Hematopoietic multipotent progenitor cell treated with erythropoietin and hydrocortisone succinate and interleukin-3 and kit ligand, for 8 days (in vitro differentiated cells): ENCODE data around the gene ANXA2R.
A peak's percentile ranks its signal among the peaks of the same experiment; 100 is the strongest.
"Not testable (repeated sequence)": the region's sequence is repeated elsewhere in the genome, so short reads cannot be mapped to it uniquely, and the experiment has no call there.

Experiments
- DNase-seq: peaks from one replicate; pipeline ENCODE4 v3.0.0-alpha.2; 2015

The ANXA2R gene

GRCh38 chr5:43060020-43060419 lies 19.9 kb upstream of the ANXA2R start:
- not testable (repeated sequence) for DNase-seq

- DNase-seq = not testable (repeated sequence)
Measured at GRCh38 chr5:43055098-43055497, 15.0 kb upstream of the ANXA2R start.

- no peak for DNase-seq
Measured at GRCh38 chr5:43051684-43052083, 11.6 kb upstream of the ANXA2R start.

GRCh38 chr5:43050384-43050783 lies 10.3 kb upstream of the ANXA2R start:
- no peak for DNase-seq

GRCh38 chr5:43049236-43049635 lies 9.1 kb upstream of the ANXA2R start:
- no peak for DNase-seq

DNA sequence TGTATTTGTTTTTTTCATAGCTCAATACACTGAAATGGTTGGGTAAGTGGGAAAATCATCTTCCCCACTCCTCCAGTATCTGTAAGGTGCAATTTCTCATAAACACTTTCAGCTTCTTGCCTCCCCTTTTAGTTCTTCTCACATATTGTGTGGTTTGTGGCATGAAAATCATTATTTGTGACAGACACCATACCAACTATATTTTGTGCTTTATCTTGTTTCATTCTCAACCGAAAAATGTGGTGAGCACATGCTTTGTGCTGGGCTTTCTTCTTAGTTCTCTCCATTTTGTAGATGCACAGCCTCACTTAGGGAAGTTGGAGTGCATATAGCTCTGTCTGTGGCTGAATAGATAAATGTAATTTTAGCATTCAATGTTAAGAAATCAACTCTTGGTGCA lies 6.4 kb upstream of the ANXA2R start:
- DNase-seq = no peak

- no peak for DNase-seq
Measured at GRCh38 chr5:43045236-43045635, 5.1 kb upstream of the ANXA2R start.

- no peak for DNase-seq
Measured at GRCh38 chr5:43044181-43044914, 4.2 kb upstream of the ANXA2R start.

- no peak for DNase-seq
Measured at GRCh38 chr5:43043400-43043756, 3.3 kb upstream of the ANXA2R start.

GRCh38 chr5:43042626-43043399 lies 2.7 kb upstream of the ANXA2R start:
- DNase-seq = peak; percentile 96

DNA sequence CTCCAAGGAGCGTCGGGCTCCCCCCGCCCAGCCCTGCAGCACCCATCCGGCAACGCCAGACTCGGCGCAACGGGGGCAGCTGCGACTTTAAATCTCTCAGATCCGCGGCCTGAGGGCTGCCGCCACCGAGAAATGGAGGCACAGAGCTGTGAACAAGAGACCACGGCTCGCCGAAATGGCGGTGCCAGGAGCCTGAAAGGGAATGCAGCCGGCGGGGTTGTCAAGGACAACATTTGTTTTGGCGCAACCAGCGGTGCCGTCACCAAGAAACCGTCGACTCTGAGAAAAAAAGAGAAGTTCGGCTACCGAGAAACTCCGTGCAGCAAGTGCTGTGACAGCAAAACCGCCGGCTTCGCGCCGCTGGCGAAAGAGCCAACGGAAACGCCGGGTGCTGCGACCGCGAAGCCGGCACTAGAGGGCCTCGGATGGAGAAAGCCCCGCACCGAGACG lies 2.1 kb upstream of the ANXA2R start:
- DNase-seq = peak; percentile 70

DNA sequence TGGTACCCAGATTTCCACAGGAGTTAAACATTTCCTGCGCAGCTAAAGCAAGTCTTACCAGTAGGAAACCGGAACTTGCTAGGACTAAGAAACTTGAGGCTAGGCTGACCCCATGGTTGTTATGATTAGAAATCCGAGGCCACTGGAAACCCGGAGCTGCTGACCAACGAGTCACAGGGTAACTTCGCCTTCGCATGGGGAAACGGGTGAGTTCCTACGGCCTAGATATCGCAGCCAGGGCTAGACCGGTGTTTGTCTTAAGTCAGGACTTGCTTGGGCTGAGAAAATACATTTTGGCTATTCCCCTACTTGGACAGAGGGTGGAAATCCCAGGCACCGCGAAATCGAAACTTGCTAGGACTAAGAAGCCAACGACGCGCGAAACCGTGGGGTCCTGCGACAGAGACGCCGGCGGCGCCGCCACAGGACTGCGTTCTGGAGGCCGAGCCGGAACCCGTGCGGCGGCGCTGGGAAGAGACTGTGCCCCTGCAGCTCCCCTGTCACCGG lies 1.6 kb upstream of the ANXA2R start:
- DNase-seq = peak; percentile 74

DNA sequence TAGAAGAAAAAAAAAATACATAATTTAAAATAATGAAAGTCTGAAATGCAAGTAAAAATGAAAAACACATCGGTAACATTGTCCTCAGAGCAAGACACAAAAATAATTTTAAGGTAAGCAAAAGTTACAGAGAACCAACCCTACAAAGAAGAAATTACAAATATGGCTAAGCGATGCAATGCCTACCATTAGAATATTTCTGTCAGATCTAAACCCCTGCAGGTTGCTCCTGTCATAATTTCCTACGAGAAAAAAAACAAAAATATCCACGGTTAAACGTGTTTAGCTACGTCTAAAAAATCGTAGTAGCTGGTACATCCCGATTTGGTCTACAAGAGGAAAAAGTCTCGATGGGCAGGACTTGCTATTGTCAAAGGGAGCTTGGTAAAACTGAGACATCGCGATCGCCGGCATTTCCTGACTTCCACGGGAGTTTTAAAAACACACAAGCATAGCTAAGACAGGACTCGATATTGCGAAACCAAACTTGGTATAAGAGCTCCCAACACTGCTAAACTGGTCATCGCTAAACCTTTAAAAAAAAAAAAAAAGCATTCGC lies 1.1 kb upstream of the ANXA2R start:
- peak; percentile 72 for DNase-seq

DNA sequence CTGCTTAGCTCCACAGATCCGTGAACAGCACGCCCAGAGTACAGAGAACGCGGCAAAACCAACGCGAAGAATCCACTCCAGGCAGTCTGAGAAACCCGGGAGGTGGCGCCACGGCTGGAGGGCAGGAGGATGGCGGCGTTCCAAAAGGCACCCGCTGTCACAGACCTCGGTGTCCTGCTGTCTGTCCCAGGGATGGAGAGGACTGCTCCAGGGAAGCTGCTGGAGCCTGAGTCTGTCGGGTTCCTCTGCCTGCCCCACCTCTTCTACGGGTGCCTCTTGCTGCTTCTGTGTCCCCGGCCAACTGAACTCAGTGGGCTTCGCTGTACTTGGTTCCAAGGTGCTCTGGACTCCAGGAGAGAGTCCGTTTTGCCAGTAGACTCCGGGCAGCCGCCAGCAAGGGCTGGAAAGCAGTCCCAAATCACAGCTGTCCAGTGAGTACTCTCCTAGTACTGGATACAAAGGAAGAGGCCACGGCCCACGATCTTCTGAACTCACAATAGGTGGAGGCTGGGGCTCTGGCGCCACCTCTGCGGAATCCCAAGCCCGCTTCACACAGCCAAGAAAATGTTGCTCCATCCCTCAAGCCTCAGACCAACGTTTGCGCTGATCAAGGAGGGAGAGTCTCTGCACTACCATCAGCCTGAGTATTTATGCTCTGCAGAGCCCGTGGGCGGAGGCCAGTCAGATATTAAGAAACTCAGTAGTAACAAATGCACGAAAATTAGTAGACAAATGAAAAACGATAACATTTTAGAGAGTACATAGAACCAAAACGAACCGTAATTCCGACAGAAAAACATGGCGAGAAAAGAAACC lies 440 bp downstream of the ANXA2R start:
- peak; percentile 86 for DNase-seq

GRCh38 chr5:43039152-43039470 lies 1.0 kb downstream of the ANXA2R start:
- DNase-seq = no peak

- DNase-seq = peak; percentile 58
Measured at GRCh38 chr5:43038496-43038989, 1.6 kb downstream of the ANXA2R start.

DNA sequence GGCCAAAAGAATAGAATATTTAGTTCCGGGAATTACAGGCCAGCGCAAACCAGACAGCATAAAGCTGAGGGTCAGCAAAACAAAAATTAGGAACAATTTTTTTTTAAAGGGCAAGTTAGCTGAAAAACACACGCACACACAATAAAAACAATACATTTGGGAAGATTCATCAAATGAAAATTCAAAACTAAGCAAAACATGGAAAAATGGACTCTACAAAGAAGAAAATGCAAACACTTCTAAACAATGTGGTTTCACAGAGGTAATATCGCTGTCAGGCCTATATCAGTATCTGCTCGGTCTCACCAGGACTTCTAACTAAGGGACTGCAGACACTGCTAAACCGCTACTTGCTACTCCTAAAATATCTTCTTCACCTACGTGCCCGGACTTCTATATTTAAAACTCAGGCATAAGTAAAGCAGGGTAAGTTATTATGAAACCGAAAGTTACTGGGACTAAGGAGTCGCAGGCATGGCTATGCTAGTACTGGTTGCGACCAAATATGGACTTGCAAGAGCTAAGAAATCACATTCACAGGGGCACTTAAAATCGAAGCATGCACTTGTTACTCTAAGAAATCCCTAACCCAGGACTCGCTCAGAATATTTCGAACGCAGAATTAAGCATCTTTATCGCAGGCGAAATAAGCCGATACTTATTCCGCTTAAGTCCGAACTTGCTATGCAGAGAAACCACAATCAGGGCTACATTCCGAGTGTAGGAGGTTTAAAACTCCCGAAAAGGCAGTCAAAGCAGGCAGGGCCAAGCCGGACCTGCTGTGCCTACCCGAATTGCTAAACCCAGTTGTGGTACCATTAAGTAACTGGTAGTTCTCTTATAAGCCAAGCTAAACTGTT lies 2.3 kb downstream of the ANXA2R start:
- DNase-seq = peak; percentile 62

- no peak for DNase-seq
Measured at GRCh38 chr5:43036856-43037635, 3.1 kb downstream of the ANXA2R start.

- no peak for DNase-seq
Measured at GRCh38 chr5:43036409-43036808, 3.7 kb downstream of the ANXA2R start.

DNA sequence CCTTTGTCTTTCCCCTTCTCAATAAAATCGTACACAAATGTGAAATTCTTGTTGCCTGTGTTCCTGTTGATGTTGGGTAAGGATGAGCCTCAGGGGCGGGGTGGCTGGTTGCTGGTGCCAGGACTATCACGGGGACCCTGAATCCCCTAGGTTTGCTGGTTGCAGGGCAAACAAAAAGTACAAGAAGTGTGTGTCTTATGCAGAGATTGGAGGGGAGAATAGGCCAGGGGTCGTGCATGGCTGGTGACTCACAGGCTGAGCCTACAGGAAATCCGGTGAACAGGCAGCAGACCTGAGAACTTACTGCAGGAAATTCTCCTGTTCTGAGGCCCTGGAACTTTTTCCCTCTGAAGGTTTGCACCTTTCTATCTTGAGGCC lies 5.5 kb downstream of the ANXA2R start:
- no peak for DNase-seq
